COR-L47 (cell line): ENCODE results near the gene CD36.
"Not testable (repeated sequence)": the region's sequence is repeated elsewhere in the genome, so short reads cannot be mapped to it uniquely, and the experiment has no call there.

Experiments used
- DNase-seq: peaks from one replicate; lab custom pipeline; 2025; lab: John Stamatoyannopoulos, UW

The CD36 gene

DNA sequence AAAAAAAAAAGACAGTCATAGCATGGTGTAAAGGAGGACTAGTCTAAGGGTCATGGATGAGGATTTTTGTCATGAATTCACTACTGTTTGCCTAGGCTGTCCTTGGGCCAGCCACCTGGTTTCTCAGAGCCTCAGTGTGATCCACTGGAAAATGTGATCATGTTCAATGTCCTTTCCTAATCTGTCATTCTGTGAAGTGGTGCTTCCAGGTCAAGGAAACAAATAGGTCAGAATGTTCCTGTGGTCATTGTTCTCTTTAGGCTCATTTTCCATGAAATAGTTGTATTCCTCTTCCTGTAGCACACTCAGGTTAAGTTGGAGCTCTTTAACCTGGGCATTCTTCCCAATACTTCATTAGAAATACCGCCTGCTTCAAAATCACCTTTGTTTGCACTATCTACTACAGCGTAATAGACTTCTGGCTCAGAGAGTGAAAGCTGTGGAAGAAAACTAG, 16.5 kb downstream of the CD36 start:
- no peak for DNase-seq

DNA sequence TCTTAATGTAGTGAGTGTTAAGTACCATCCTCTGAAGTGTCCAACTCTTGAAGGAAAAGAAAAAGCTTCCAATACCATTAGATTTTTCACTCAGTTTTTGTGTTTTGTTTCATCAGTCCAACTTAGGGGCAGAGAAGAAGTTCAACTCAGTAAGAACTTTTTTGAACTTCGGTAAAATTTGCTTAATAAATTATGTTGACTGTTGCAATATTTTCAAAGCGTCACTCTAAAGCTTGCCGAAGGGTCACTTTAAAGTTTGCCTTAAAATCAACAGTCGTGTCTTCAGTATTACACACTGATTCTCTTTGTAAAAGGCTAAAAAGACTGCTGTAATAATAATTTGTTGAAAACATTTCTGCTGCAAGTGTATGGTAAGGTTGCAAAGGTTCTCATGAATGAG, 17.6 kb downstream of the CD36 start:
- no peak for DNase-seq

- peak; percentile 27 for DNase-seq
Observed at GRCh38 chr7:80659120-80660055, 20.9 kb downstream of the CD36 start.

DNA sequence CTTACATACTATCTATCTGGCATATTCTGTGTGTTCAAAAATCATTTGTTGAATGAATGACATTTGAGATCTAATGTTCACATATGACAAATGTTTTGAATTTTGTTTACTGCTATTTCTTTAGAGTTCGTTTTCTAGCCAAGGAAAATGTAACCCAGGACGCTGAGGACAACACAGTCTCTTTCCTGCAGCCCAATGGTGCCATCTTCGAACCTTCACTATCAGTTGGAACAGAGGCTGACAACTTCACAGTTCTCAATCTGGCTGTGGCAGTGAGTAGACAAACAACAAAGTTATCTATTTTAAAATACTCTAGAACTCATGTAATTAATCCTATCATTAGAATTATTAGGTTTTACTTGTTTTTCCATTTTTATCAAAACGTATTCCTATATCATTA, 22.5 kb downstream of the CD36 start:
- DNase-seq, result no peak

DNA sequence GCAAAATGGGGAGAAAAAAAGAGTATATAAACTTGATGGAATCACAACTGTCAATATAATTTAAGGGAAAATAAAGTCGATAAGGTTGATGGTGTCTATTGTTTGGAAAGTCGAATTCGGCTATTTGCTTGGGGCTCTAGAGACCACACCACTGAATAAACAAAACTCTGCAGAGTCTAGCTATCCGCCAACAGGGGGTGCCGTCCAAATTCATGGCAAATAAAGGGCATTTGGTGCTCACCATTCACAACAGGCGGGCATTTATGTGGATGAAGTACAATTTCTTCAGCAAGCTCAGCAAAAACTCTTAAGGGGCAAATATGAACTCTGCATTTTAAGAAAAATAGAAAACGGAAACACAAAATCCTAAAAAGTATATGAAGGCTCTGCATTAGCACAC, 23.3 kb downstream of the CD36 start:
- DNase-seq, result no peak

GRCh38 chr7:80662252-80662651, 23.8 kb downstream of the CD36 start:
- no peak for DNase-seq

GRCh38 chr7:80665526-80665925, 27.1 kb downstream of the CD36 start:
- no peak for DNase-seq

- DNase-seq, result no peak
Observed at GRCh38 chr7:80666376-80666775, 27.9 kb downstream of the CD36 start.

DNA sequence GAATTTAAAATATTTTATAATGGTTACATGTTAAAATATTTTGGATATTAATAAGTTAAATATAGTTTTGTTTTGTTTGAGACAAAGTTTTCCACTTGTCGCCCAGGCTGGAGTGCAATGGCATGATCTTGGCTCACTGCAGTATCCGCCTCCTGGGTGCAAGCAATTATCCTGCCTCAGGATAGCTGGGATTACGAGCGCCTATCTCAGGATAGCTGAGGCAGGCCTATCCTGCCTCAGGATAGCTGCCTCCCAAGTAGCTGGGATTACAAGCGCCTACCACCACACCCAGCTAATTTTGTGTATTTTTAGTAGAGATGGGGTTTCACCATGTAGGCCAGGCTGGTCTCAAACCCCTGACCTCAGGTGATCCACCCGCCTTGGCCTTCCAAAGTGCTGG, 30.9 kb downstream of the CD36 start:
- DNase-seq, result not testable (repeated sequence)

- DNase-seq, result no peak
Observed at GRCh38 chr7:80671744-80672143, 33.3 kb downstream of the CD36 start.

GRCh38 chr7:80675090-80675489, 36.6 kb downstream of the CD36 start:
- no peak for DNase-seq

- DNase-seq, result no peak
Observed at GRCh38 chr7:80676404-80676803, 38.0 kb downstream of the CD36 start.

DNA sequence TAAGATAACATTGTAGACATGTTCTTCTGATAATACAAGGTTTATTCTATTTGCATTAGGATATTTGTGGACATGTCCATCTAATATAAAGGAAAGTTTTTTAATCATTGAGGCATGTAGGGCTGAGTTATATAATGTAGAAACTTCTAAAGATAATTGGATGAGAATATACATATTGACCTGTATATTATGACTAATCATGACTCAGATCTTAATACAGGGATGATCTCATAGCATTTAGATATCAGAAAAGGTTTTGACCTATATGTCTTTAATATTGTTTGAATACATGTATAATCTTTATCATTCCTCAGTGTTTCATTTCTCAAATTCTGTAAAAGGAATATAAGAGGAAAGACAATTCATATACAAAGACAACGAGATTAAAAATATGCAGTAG, 39.2 kb downstream of the CD36 start:
- DNase-seq, result no peak

DNA sequence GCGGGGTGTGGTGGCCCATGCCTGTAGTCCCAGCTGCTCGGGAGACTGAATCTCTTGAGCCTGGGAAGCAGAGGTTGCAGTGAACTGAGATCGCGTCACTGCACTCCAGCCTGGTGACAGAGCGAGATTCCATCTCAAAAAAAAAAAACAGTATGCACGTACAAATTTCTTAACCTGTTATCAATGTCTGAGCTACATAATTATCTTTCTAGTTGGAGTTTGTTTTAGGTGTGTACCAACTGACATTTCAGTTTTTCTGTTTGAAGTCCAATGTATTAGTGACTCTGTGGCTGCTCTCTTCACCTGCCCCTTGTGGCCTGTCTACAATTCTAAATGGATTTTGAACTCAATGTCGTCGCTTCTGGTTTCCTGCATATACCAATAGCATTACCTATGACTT, 40.3 kb downstream of the CD36 start:
- no peak for DNase-seq

DNA sequence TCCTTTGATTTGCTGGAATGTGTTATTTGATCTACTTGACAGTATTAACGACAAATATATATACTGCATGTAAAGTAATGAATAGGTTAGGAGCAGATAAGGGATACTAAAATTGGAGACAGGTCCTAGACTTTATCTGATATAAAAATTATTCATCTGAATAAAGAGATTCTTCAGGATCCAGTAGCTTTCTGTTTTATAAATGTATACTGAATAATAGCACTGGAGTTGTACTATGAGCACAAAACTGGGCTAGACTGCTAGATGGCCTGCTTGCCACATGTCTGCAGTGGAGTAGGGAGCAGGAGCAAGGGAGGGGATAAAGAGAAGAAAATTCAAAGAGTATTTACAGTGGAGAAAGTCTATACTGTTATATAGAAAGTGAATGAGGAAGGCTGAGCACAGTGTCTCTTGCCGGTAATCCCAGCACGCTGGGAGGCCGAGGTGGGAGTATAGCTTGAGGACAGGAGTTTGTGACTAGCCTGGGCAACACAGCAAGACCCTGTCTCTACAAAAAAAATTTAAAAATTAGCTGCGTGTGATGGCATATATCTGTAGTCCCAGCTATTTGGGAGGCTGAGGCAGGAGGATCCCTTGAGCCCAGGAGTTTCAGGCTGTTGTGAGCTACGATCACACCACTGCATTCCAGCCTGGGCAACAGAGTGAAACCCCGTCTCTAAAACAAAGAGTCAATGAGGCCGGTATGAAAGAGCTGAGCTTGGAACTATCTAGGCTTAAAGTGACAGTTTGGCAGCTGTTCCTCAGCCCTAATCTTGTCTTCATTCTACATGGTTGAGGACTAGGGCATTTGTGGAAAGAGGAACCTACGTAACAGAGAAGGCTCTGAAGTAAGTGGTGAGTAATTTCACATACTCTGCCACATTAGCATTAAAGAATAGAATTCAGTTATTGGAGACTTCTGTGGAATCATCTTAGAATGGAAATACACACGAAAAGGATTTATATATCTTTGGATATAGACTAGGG, 41.8 kb downstream of the CD36 start:
- no peak for DNase-seq

DNA sequence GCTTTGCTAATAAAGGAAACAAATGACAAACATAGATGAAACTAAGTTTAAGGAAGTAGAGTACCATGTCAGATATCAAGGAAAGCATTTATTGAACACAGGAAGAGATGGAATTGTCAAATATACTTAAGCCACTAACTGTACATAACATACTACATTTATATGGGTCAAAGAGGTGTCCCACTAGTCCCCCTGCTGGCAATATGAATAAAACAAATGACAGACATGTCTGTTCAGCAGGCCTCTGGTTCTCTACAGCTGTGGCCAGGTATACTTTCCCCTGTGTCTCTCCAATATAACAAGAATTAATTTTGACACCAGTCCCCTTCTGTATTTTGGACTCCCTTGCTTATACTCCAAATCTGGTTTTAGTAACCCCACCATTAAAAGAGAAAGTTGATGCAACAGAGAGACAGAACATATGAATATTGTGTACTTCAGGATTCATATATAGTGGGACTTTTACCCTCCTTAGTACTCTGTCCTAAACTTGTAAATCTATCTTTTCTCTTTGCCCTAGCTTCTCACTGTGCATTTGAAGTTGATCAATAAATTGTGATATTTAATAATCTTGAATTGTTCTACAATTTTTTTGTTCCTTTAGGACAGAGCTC, 42.9 kb downstream of the CD36 start:
- peak; percentile 13 for DNase-seq

DNA sequence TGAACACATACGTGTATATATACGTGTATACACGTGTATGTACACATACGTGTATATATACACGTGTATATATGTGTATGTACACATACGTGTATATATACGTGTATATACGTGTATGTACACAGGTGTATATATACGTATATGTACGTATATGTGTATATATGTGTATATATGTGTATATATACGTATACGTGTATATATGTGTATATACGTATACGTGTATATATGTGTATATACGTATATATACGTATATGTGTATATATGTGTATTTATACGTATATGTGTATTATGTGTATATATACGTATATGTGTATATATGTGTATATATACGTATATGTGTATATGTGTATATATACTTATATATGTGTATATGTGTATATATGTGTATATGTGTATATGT, 44.3 kb downstream of the CD36 start:
- no peak for DNase-seq

- no peak for DNase-seq
Observed at GRCh38 chr7:80686576-80686975, 48.1 kb downstream of the CD36 start.

GRCh38 chr7:80699045-80699638, 60.7 kb downstream of the CD36 start:
- DNase-seq, result peak; percentile 36

DNA sequence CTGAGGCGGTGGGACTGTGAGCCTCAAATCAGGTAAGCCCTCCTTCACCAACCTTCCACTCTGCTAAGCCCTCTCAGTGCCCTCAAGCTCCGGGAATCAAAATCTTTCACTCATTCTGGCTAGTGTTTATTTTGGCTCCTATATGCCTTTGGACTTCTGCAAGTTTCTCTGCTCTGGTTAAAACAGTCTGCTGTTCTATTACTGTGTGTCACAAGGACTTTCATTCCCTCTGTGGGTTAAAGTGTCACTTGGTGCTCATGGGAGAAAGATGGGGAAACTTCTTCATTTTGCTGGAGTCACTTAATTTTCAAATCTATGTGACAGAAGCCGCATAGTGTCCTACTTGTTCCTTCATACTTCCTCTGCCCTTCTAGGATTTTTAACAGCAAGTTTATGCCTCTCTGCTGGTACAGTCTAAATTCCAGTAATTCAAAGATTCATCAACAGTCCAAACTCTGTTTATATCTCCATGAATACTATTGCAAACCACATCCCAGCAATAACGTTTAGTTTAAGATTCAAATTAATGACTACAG, 61.3 kb downstream of the CD36 start:
- no peak for DNase-seq

DNA sequence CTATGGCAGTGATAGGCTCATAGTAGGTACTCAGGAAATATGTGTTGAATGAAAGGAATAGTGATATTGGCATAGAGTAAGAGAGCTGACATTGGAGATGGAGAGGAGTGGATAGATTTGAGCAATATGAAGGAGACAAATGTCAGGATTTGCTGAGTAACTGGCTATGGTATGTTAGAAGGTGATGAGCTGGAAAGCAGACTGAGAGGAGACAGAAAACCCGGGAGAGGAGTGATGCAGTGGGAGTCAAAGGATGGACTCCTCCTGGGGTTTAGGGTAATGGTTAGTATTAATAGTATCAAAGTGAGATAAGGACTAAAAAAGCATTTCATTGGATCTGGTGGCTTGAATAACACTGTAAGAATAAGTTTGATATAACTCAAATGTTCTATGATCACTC, 64.8 kb downstream of the CD36 start:
- no peak for DNase-seq
